GM18502 (cell line): ENCODE data around the gene ADGRE1.

Source experiments
- ATAC-seq: cut with Tn5 transposase; IDR thresholded peaks from one replicate; pipeline ENCODE4 v1.9.1; 2021; ENCODE audit warnings: mild to moderate bottlenecking; ENCODE audit not compliant: unreplicated experiment, poor library complexity

Gene ADGRE1

DNA sequence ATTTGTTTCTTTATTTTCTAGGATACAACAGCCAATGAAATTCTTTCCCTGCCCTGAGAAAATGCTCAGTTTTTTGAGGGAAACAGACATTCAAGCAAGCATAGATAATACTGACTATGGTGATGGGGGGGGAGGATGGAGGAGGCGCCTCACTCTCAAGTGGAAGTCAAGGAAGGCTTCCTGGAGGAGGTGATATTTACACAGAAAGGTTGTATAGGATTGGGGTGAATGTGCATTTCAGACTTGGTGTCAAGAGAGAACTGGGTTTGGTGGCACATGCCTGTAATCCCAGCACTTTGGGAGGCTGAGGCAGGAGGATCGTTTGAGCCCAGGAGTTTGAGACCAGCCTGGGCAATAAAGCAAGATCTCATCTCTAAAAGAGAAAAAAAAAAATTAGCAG, 12.2 kb upstream of the ADGRE1 start:
- no peak for ATAC-seq

DNA sequence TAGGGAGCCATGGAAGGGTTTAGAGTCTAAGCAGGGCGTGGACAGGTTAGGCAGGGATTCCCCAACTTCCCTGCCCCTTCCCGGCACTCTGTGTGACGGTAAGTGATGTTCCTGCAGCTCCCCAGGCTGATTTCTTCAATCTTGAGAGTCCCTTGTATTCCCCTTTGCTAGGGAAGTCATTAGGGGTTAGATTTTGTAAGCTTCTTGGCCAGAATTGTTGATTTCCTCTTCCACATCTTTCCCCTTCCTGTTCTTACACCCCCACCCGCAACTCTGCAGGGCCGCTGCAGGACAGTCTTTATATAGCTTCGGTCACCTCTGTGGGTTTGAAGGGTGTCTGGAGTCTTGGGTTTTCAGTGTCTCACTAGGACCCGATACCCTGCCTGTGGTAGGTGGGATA, 10.6 kb upstream of the ADGRE1 start:
- ATAC-seq: no peak

DNA sequence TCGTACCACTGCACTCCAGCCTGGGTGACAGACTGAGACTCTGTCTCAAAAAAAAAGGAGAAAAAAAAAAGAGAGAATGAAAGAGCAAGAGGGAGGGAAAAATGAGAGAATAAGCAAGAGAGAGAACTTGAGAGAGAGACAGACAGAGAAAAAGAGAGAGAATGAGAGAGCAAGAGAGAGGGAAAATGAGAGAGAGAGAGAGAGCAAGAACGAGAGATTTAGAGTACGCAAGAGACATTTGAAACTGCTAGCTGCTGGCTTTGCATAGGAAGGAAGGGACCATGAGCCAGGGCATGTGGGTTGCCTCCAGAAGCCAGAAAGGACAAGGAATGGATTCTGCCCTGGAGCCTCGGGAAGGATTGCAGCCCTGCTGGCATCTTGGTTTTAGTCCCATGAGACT, 9.6 kb upstream of the ADGRE1 start:
- no peak for ATAC-seq

DNA sequence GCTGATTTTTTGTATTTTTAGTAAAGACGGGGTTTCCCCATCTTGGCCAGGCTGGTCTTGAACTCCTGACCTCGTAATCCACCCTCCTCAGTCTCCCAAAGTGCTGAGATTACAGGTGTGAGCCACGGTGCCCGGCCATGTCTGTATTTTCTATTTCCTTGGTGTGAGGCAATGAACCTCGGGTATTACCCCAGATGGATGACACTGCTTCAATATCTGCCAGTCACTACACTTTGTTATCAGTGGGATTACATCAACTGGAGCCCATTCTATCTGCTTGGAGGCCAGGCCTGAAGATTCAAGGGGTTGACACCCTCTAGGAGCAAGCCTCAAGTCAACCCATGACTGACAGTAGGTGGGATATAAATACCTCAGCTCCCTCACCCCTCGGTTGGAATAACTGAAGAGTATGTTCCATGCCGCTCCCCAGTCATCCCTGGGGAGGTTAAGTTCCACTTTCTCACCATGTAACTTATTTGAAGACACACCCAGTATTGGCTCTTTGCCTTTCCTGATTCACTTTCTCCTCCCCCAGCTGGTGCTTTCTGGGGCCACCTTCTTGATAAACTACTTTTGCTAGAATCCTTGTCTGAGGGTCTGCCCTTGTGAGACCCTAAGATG, 992 bp upstream of the ADGRE1 start:
- ATAC-seq: no peak

DNA sequence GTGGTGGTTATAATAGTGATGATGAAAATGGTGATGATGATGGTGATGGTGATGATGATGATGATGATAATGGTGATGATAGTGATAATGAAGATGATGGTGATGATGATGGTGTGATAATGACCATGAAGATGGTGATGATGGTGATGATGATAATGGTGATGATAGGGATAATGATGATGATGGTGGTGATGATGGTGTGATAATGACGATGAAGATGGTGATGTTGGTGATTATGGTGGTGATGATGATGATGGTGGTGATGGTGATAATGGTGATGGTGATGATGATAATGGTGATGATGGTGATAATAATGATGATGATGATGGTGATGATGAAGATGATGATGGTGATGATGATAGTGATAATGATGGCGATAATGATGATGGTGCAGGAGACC, 1.6 kb downstream of the ADGRE1 start:
- no peak for ATAC-seq

DNA sequence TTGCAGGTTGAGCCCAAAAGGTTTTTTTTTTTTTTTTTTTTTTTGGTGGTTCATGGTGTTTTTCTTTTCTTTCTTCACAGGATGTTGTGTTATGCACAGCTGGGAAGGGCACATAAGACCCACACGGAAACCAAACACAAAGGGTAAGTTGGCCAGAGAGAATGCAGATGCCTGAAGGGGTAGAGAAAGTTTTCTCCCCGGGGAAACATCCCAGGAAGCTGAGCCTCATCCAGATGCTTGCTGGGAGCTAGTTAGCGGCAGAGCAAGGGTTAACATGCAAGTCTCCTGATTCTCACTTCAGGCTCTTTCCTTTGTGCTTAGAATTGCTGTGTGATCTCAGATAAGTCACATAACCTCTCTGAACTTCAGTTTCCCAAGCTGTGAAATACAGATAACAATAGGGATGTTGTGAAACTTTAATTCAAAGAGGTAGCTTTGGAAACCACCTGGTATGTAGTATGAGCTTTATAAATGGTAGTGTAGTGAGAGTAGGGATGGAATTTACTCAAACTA, 3.1 kb downstream of the ADGRE1 start:
- ATAC-seq: no peak

DNA sequence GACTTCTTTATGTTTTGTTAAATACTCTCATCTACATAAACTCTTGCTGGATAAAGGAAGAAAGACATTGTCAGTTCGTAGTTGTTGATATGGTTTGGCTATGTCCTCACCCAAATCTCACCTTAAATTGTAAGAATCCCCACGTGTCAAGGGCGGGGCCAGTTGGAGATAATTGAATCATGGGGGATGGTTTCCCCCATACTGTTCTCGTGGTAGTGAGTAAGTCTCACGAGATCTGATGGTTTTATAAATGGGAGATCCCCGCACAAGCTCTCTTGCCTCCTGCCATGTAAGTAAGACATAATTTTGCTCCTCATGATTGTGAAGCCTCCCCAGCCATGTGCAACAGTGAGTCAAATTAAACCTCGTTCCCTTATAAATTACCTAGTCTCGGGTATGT, 3.6 kb downstream of the ADGRE1 start:
- no peak for ATAC-seq

DNA sequence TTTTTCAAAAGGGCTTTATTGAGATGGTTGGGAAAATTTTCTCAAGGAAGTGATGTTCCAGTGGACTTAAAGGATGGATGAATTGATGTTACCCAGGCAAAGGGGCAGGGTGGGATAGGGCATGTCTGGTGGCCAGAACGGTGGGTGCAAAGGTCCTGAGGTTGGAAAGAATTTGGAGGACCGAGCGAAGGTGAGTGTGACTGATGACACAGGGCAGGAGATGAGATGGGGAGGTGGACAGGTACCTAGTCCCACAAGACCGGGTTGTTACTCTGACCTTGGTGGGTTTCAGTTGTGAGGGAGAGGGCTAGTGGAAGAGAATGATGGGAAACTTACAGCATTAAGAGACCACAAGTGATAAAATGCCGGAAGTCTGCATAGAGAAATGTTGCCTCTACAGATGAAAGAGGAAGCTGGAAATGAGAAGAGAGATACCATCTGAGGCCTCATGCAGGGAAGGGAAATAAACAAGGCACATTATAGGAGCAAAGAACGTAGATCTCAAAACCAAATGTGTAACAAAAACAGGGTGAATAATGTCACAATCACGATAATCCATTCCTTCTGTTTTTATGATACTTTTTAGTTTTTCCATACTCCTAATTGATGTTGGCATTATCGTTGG, 4.5 kb downstream of the ADGRE1 start:
- no peak for ATAC-seq

DNA sequence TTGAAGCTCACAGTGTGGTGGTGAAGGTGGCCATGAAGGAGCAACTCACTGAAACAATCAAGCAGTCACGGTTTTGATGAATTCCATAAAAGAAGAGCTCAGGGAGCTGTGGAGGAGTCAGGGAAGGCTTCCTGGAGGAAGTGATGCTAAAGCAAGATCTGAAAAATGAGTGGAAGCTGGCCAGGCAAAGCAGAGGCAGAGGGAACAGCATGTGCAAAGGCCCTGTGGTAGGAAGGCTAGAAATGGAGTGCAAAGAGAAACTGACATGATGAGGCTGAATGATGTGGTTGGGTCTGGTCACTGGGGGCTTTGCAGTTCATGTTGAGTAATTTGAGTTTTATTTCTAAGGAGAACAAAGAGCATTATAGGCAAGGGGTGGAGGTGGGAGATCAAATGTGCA, 6.9 kb downstream of the ADGRE1 start:
- no peak for ATAC-seq

DNA sequence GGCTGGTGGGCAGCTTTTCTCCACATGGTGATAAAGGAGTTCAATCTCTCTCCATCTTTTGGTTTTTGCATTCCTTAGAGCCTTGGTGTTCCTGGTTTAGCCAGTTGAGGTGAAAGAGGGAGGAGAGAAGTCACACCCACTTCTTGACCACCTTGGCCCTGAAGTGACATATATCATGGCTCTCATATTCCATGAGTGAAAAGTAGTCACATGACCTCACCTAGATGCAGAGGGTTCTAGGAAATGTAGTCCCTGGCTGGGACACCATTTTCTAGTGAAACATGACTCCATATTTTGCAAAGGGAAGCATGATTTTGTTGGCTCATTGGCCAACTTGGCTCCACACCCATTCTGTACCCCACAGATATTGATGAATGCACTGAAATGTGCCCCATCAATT, 16.1 kb downstream of the ADGRE1 start:
- no peak for ATAC-seq

DNA sequence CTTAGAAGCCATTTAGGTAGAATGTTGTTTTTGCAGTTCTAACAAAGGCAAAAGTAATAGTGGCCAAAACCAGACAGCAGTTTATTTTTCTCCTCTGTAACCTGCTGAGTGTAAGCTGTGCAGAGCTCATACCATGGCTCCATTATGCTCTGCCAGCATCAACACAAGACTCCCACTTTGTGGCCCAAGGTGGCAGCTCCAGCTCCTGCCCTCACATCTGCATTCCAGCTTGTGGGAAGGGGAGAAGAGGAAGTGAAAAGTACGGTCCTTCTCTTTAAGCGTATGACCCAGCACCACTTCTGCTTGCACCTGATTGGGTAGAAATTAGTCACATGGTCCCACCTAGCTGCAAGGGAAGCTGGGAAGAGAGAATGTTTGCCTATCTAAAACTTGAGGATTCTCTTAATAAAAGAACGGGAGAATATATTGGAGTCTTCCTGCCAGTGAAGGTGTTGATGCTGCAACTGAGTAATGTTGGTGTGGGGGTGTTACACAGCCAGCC, 19.2 kb downstream of the ADGRE1 start:
- ATAC-seq: no peak

DNA sequence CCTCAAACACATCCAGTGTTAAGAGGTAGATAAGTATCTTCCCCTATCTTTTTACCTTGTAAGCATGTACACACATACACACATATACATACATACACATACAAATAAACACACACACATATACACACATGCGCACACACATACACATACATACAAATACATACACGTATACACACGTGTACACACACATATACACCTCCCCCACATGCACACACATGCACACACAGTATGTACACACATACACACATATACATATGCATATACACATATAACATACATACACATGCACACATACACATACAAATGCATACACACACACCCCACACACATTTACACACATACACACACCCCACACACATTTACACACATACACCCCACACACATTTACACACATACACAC, 24.1 kb downstream of the ADGRE1 start:
- ATAC-seq: no peak

DNA sequence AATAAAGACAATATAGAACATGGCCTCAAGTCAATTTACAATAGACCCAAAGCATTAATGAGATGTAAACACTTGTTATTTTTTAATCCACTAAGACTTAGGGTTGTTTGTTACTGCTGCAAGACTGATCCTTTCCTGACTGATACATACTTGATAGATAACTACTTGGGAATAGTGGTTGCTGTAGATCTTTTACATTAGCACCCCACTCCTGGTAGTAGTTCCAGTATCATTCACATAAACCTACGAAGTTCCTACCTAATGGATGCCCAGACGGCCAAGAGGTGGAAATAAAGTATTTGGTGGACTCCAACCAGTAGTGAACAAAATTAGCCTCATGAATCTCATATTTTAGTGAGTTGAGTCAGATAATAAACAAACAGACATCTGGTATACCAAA, 26.9 kb downstream of the ADGRE1 start:
- no peak for ATAC-seq

DNA sequence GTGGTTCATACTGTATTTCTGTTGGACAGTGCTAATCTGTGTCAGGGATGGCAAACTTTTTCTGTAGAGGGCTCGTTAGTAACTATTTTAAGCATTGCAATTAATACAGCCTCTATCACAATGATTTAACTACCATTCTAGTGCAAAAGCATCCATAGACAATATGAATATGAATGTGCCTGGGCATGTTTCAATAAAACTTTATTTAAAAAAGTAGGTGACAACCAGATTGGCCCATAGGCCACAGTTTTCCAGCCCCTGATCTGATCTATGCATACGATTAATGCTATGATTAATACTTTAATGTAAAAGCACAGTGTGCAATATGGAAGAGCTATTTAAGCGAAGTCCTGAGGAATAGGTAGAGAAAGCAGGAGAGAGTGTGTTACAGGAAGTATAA, 29.6 kb downstream of the ADGRE1 start:
- ATAC-seq: no peak

DNA sequence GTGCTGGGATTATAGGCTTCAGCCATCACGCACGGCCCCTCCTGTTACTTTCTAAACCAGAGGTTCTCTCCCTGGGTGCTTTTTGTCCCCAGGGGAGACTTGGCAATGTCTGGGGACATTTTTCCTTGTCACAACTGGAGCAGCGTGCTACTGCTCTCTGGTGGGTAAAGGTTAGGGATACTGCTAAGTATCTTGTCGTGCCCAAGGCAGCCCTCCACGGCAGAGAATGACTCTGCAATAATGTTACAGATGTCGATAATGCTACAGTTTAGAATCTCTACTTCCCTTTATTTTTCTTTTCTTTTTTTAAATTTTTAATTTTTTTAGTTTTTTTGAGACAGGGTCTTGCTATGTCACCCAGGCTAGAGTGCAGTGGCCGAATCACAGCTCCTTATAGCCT, 38.0 kb downstream of the ADGRE1 start:
- ATAC-seq: no peak

DNA sequence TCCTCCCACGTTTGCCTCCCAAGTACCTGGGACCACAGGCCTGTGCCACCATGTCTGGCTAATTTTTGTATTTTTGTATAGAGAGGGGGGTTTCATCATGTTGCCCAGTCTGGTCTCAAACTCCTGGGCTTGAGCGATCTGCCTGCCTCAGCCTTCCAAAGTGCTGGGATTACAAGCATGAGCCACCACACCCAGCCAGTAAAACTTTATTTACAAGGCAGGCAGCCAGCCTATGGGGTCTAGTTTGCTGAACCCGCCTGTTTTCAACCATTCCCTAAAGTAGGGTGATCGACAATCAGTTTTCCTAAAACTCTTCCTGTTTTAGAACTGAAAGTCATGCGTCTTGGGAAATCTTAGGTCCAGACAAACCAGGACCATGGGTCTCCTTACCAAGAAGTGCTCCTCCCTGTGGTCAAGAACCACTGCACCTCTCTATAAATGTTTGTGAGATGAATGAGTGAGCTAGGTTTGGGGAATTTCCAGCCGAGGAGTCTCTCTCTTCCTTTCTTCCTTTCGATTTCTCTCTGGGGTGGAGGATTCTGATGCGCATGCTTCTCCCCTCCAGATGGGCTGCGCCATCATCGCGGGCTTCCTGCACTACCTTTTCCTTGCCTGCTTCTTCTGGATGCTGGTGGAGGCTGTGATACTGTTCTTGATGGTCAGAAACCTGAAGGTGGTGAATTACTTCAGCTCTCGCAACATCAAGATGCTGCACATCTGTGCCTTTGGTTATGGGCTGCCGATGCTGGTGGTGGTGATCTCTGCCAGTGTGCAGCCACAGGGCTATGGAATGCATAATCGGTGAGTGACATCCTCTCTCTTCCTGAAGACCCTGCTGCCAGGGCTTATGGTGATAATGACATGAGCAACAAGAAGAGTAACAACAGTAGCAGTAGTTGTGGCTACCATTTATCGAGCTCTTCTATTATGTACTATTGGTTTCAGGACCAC, 38.7 kb downstream of the ADGRE1 start:
- ATAC-seq: no peak

DNA sequence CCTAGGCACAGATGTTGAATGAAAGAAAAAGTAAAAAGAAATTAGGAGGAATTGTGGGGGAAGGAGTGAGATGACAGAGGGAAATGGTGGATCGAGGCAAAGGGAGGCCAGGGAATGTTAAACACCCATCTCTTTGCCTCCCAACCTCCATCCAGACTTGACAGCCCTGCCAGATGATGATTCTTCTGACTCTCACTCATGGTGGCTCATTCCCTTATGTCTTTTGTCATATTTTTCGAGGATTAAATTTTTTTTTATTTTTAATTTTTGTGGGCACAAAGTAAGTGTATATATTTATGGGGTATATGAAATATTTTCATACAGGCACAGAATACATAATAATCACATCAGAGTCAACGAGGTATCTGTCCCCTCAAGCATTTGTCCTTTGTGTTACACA, 42.8 kb downstream of the ADGRE1 start:
- no peak for ATAC-seq

DNA sequence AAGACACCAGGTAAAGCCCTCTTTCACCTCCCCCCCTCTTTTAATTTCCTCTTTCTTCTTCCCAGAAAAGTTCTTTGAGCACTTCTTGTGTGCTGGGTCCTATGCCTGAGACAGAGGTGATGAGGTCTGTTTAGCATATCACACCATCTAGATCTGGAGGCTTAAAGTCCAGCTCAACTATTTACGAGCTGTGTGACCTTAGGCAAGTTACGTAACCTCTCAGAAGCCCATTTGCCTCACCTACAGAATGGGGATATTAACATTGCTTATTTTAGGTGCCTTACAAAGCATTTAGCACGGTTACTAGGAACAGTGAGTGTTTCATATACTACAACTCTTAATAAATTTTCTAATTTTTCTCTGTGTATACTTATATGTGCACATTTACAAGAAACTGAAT, 47.7 kb downstream of the ADGRE1 start:
- ATAC-seq: no peak

DNA sequence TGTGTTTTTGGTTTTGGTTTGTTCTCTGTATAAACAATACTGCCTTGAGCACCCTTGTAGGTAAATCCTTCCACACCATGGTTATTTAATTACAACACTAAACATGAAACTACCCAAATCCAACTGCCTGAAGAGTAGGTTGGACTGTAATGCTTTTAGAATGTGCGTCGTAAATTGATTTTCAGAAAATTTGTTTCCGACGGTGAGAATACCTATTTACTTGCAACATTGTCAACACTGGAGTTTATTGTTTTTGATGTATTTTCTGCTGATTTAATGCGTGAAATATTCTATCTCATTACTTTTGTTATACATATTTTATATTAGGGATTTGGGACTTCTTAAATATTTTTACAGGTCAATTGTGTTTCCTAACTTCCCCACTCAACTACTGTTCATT, 48.2 kb downstream of the ADGRE1 start:
- no peak for ATAC-seq

DNA sequence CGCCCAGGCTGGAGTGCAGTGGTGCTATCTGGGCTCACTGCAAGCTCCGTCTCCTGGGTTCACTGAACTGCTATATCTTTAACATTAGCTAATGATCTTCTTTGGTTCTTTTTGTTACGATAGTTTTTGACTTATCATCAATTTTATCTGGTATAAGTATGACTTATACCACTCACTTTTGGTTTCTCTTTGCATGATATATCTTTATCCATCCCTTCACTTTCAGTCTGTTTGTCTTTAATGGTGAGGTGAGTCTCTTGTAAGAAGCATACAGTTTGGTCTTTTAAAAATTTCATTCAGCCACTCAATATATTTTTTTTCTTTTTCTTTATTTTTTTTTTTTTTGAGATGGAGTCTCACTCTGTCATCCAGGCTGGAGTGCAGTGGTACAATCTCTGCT, 58.4 kb downstream of the ADGRE1 start:
- ATAC-seq: no peak

DNA sequence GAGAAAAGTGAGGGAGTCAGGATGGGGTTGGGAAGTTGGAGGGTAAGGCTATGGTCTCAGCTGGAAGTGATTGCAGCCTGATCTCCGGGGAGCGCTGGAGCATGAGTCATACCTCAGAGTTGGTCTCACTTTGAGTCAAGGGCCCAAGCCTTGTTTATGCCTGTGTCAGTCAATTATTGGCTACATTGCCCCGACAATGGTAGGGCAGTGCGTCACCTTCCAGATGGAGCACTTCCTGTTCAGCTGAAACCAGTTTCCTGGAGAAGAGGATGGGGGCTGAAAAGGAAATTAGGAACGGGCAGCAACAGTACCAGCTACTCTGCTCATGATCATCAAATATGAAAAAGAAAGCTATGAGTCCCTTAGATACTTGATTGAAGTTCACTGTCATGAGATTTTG, 60.4 kb downstream of the ADGRE1 start:
- no peak for ATAC-seq
